ENCODE measurements around the gene WASF2. TPM values are rescaled to one million over a fixed set of nuclear protein-coding genes. Genes with fewer than 3 reads are reported as not detected.

WASF2 gene
- total RNA-seq, 1 donor from 2014 or later: 27.9 TPM

DNA sequence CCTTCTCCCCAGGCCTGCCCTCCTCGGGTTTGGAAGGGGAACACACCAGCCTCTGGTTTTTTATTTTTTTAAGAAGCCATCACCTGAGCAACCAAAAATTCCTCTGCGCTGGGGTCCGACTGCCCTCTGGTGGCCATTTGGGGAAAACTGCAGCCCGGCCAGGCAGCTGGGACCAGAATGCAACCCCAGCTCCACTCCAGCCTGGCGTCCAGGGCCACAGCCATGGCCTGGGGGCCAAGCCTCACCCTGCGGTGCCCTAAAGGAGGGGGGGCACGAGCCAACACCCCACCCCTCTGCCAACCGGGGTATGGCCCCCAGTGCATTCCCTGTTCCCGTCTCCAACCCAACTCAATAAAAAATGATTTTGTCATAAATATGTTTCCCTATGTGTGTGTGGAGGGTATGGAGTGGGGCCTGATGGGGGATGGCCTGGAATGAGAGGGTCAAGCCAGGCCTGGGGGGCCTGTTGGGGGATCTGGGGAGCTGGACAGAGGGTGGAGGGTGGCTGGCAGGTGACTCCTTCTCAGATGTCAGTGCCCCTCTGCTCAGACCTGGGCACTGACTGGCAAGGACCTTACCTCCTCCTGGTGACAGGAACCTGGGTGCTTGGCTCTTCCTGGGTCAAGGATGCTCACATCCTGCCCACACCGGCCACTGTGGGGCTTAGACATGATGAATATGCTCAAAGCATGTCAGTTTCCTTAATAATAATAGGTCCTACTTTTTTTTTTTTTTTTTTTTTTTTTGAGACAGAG is 94.3 kb downstream of the WASF2 start:
- TF ChIP-seq, protein P1, sequence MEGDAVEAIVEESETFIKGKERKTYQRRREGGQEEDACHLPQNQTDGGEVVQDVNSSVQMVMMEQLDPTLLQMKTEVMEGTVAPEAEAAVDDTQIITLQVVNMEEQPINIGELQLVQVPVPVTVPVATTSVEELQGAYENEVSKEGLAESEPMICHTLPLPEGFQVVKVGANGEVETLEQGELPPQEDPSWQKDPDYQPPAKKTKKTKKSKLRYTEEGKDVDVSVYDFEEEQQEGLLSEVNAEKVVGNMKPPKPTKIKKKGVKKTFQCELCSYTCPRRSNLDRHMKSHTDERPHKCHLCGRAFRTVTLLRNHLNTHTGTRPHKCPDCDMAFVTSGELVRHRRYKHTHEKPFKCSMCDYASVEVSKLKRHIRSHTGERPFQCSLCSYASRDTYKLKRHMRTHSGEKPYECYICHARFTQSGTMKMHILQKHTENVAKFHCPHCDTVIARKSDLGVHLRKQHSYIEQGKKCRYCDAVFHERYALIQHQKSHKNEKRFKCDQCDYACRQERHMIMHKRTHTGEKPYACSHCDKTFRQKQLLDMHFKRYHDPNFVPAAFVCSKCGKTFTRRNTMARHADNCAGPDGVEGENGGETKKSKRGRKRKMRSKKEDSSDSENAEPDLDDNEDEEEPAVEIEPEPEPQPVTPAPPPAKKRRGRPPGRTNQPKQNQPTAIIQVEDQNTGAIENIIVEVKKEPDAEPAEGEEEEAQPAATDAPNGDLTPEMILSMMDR (conservative IDR thresholded peaks at IDR 0.05; ENCODE audit: low read depth, low read length): peak; percentile 94
- H3K4me3 ChIP-seq (ENCODE audit: low read depth, low read length): no peak overlapping the region
- no peak for DNase-seq (ENCODE audit: low read depth)

DNA sequence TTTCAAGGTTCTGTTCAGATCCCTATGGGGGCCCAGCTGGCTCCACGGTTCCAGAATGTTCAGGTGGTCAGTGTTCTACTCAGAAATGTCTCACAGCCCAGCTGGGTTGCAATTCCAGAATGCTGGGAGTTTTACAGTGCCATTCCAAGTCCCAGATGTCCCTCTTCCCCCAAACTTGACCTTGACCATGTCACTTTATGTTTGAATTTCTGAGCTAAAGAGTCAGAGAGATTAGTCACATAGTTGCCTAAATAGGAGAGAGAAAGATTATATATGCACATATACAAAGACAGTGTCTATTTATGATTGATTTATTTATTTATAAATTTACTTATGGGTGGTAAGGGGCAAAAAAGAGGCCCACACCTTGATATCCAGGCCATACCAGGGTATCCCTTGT is 95.0 kb downstream of the WASF2 start:
- TF ChIP-seq, protein P1 (conservative IDR thresholded peaks at IDR 0.05; ENCODE audit: low read depth, low read length): no peak
- H3K4me3 ChIP-seq (ENCODE audit: low read depth, low read length): no peak overlapping the region
- no peak for DNase-seq (ENCODE audit: low read depth)

- no peak overlapping the region for H3K4me3 ChIP-seq (ENCODE audit: low read depth, low read length)
- TF ChIP-seq, protein P1 (conservative IDR thresholded peaks at IDR 0.05; ENCODE audit: low read depth, low read length): no peak
- DNase-seq (ENCODE audit: low read depth): no peak
These were observed 95.7 kb downstream of the WASF2 start for GRCh38 chr1:27394282-27394658.

- DNase-seq (ENCODE audit: low read depth): no peak
- H3K4me3 ChIP-seq (ENCODE audit: low read depth, low read length): no peak overlapping the region
These were observed 96.2 kb downstream of the WASF2 start for GRCh38 chr1:27393641-27394281.

DNA sequence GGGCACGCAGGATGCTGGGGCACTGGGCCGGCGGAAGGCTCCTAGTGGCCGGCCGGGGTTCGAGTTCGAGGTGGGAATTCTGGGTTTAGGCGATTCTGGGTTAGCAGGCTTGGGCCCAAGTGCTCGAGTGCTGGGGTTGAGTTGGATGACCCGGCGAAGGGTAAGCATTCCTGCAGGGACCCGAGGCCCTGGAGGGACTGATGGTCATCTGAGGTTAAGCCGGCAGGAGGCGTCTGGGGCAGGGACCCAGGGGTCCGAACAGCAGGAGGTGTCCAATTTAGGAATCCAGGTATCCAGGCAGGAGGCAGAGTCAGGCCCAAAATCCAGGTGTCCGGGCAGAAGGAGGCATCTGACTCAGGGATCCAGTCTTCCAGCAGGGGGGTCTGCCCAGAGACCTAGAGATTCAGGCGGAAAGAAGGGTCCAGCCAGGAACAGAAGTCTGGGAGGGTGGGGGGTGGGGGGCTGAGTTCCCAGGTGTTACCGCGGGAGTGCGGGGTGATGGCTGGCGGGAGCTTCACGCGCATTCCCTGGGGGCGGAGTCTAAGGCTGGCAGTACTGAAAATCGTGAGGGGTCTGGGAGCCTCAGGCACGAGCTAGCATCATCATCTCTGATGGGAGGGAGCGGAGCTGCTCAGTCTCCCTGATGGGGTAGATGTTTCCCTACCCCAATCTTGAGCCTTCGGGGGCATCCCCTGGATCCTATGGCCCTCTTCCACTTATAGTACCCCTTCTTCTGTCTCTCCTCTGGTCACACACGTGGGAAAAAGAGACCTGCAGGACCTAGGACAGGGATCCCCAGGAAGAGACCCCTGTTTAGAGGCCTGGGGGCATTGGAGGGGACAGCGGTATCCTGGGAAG is 97.0 kb downstream of the WASF2 start:
- H3K4me3 ChIP-seq (ENCODE audit: low read depth, low read length): peak overlapping the region; percentile 77
- no peak for DNase-seq (ENCODE audit: low read depth)
- TF ChIP-seq, protein P1 (conservative IDR thresholded peaks at IDR 0.05; ENCODE audit: low read depth, low read length): peak; percentile 40

More at GRCh38 chr1:27393641-27394281, 96.2 kb downstream of the WASF2 start:
- TF ChIP-seq, protein P1 (conservative IDR thresholded peaks at IDR 0.05; ENCODE audit: low read depth, low read length): no peak

DNA sequence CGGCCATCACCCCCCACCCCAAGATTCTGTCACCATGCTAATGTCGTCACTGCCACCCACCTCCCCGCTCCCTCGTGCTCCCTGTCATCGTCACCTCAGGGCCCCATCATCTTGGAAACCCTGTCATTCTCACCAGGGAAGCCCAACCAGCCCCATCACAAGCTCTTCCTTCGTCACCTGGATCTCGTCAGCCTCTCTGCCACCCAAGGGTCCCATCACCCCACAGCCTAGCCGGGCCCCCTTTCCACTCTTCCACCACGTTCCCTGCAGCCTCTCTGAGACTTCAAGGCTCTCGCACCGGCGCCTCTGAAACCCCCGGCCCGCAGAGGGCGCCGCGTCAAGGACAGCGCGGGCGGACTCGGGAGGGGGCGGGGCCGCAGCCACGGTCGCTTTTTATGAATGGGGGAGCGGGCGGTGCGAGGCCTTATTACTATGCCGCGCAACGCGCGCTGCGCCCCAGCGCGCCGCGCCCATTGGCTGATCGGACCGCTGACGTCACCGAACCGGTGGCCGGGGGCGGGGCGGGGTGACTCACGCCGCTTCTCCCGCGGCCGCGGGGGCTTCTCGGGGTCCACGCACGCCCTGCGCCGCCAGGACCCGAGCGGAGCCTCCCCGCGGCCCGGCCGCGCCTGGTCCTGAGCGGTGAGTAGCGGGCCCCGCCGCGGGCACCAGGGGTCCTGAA is 97.7 kb downstream of the WASF2 start, which contains the start of gene GPR3:
Gene GPR3 (plus strand): TSS at position 527 of the 682 bp plus-strand sequence. CDS start 1,177 bp downstream, outside the sequence.
- no peak for DNase-seq (ENCODE audit: low read depth)
- H3K4me3 ChIP-seq (ENCODE audit: low read depth, low read length): peak within 1 kb of the TSS; percentile 77
- TF ChIP-seq, protein P1 (conservative IDR thresholded peaks at IDR 0.05; ENCODE audit: low read depth, low read length): peak; percentile 51
